NK-92 treated with Interleukin-12 subunit alpha and Interleukin-12 subunit beta, amount 100 ng/mL, for 24 hours (cell line): ENCODE data around the gene ATP6V0C.
A peak's percentile ranks its signal among the peaks of the same experiment; 100 is the strongest.

Experiments
- DNase-seq: peaks from one replicate; lab custom pipeline; 2025; lab: John Stamatoyannopoulos, UW

ATP6V0C gene

GRCh38 chr16:2490190-2491105, 23.3 kb upstream of the ATP6V0C start:
- no peak for DNase-seq

- DNase-seq = no peak
Measured at GRCh38 chr16:2492292-2492691, 21.5 kb upstream of the ATP6V0C start.

- DNase-seq = no peak
Measured at GRCh38 chr16:2493605-2494004, 20.1 kb upstream of the ATP6V0C start.

GRCh38 chr16:2494616-2495015, 19.1 kb upstream of the ATP6V0C start:
- DNase-seq = no peak

GRCh38 chr16:2495041-2495440, 18.7 kb upstream of the ATP6V0C start:
- DNase-seq = no peak

- no peak for DNase-seq
Measured at GRCh38 chr16:2496223-2497115, 17.3 kb upstream of the ATP6V0C start.

- DNase-seq = no peak
Measured at GRCh38 chr16:2497116-2497630, 16.6 kb upstream of the ATP6V0C start.

GRCh38 chr16:2497695-2498484, 15.9 kb upstream of the ATP6V0C start:
- no peak for DNase-seq

- no peak for DNase-seq
Measured at GRCh38 chr16:2498531-2499253, 15.1 kb upstream of the ATP6V0C start.

GRCh38 chr16:2499454-2499853, 14.3 kb upstream of the ATP6V0C start:
- DNase-seq = no peak

- no peak for DNase-seq
Measured at GRCh38 chr16:2499890-2500429, 13.8 kb upstream of the ATP6V0C start.

GRCh38 chr16:2500430-2500917, 13.3 kb upstream of the ATP6V0C start:
- DNase-seq = no peak

GRCh38 chr16:2500918-2501750, 12.6 kb upstream of the ATP6V0C start:
- peak; percentile 49 for DNase-seq

GRCh38 chr16:2501946-2502895, 11.5 kb upstream of the ATP6V0C start:
- DNase-seq = no peak

- no peak for DNase-seq
Measured at GRCh38 chr16:2505695-2506094, 8.1 kb upstream of the ATP6V0C start.

- DNase-seq = no peak
Measured at GRCh38 chr16:2507052-2507659, 6.6 kb upstream of the ATP6V0C start.

GRCh38 chr16:2507665-2508064, 6.1 kb upstream of the ATP6V0C start:
- DNase-seq = no peak

- no peak for DNase-seq
Measured at GRCh38 chr16:2508722-2509400, 4.9 kb upstream of the ATP6V0C start.
